Loucy (cell line): ENCODE measurements around the gene PHACTR1.

ENCODE experiments used
- H2AFZ ChIP-seq: fragments of 200-600 bp; sonication (generic); 2 replicates; pipeline ENCODE4 v1.6.0; 2016; ENCODE audit warnings: antibody characterized with exemption, mild to moderate bottlenecking, low read length, moderate library complexity
- H3F3A ChIP-seq: fragments of 200-600 bp; 2 replicates; pipeline ENCODE4 v1.6.0; 2016; ENCODE audit warnings: antibody characterized with exemption, low read depth, mild to moderate bottlenecking
- H3K27me3 ChIP-seq: fragments of 200-600 bp; sonication (generic); 2 replicates; pipeline ENCODE4 v1.6.1; 2014; ENCODE audit warnings: low read length, mild to moderate bottlenecking; ENCODE audit not compliant: insufficient read depth, poor library complexity, severe bottlenecking
- H3K36me3 ChIP-seq: fragments of 200-600 bp; sonication (generic); 2 replicates; pipeline ENCODE4 v1.6.1; 2016; ENCODE audit warnings: low read length; ENCODE audit not compliant: insufficient read depth
- H3K4me1 ChIP-seq: fragments of 200-600 bp; sonication (generic); 2 replicates; pipeline ENCODE4 v1.5.1; 2014; ENCODE audit warnings: low read length, mild to moderate bottlenecking; ENCODE audit not compliant: insufficient read depth, poor library complexity, severe bottlenecking
- H3K4me2 ChIP-seq: fragments of 200-600 bp; sonication (generic); 2 replicates; pipeline ENCODE4 v1.6.0; 2014; ENCODE audit warnings: antibody characterized with exemption, low read length, low read depth, mild to moderate bottlenecking; ENCODE audit not compliant: poor library complexity, severe bottlenecking
- H3K4me3 ChIP-seq: fragments of 200-600 bp; sonication (generic); 2 replicates; pipeline ENCODE4 v1.5.1; 2014; ENCODE audit warnings: low read length, mild to moderate bottlenecking, mixed read lengths; ENCODE audit not compliant: poor library complexity, severe bottlenecking
- H3K79me2 ChIP-seq: fragments of 200-600 bp; sonication (generic); 2 replicates; pipeline ENCODE4 v1.6.1; 2014; ENCODE audit warnings: low read length; ENCODE audit not compliant: insufficient read depth
- H3K9ac ChIP-seq: fragments of 200-600 bp; sonication (generic); 2 replicates; pipeline ENCODE4 v1.6.0; 2014; ENCODE audit warnings: mild to moderate bottlenecking, low read depth, low read length, moderate library complexity; ENCODE audit not compliant: poor library complexity, severe bottlenecking
- H3K9me2 ChIP-seq: fragments of 200-600 bp; sonication (generic); replicated peaks from 2 replicates; pipeline ENCODE4 v1.6.1; 2016; ENCODE audit warnings: low read depth, low read length, mixed read lengths
- H3K9me3 ChIP-seq: fragments of 200-600 bp; sonication (generic); 2 replicates; pipeline ENCODE4 v1.6.1; 2014; ENCODE audit warnings: mild to moderate bottlenecking, antibody characterized with exemption, low read length, low read depth; ENCODE audit not compliant: insufficient read depth
- H4K20me1 ChIP-seq: fragments of 200-600 bp; sonication (generic); 2 replicates; pipeline ENCODE4 v1.6.0; 2014; ENCODE audit warnings: antibody characterized with exemption, low read length, mild to moderate bottlenecking; ENCODE audit not compliant: insufficient read depth, poor library complexity, severe bottlenecking
- EZH2phosphoT487 ChIP-seq: fragments of 200-600 bp; IDR thresholded peaks from 2 replicates; pipeline ENCODE4 v1.6.1; 2018; ENCODE audit warnings: antibody characterized with exemption, mild to moderate bottlenecking, moderate library complexity, borderline replicate concordance
- TF ChIP-seq, protein P1 (sequence below): fragments of 200-600 bp; sonication (generic); conservative IDR thresholded peaks from 2 replicates; pipeline ENCODE4 v1.5.1; 2014; ENCODE audit warnings: mild to moderate bottlenecking, antibody characterized with exemption, low read length

The PHACTR1 gene

GRCh38 chr6:13272131-13273046 is 555.8 kb downstream of the PHACTR1 start:
- Histone ChIP-seq H3K4me1 (no peaks in the 10 kb centered on the region), H3F3A (no peaks in the 10 kb centered on the region), H3K36me3 (no peaks in the 10 kb centered on the region), H4K20me1 (no peaks in the 10 kb centered on the region), H3K9ac (no peak overlapping the region), H2AFZ (no peak overlapping the region), H3K9me2 (no peaks in the 10 kb centered on the region), H3K9me3 (no peaks in the 10 kb centered on the region), H3K27me3 (no peaks in the 10 kb centered on the region), H3K4me2 (no peak overlapping the region), H3K4me3 (no peak overlapping the region), H3K79me2 (no peaks in the 10 kb centered on the region)
- no peak for TF ChIP-seq EZH2phosphoT487
- TF ChIP-seq, protein P1, sequence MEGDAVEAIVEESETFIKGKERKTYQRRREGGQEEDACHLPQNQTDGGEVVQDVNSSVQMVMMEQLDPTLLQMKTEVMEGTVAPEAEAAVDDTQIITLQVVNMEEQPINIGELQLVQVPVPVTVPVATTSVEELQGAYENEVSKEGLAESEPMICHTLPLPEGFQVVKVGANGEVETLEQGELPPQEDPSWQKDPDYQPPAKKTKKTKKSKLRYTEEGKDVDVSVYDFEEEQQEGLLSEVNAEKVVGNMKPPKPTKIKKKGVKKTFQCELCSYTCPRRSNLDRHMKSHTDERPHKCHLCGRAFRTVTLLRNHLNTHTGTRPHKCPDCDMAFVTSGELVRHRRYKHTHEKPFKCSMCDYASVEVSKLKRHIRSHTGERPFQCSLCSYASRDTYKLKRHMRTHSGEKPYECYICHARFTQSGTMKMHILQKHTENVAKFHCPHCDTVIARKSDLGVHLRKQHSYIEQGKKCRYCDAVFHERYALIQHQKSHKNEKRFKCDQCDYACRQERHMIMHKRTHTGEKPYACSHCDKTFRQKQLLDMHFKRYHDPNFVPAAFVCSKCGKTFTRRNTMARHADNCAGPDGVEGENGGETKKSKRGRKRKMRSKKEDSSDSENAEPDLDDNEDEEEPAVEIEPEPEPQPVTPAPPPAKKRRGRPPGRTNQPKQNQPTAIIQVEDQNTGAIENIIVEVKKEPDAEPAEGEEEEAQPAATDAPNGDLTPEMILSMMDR: no peak

- Histone ChIP-seq H3K36me3 (no peaks in the 10 kb centered on the region), H4K20me1 (no peaks in the 10 kb centered on the region), H3K9me3 (no peaks in the 10 kb centered on the region), H3K9ac (no peak overlapping the region), H3K4me2 (no peak overlapping the region), H3F3A (no peaks in the 10 kb centered on the region), H2AFZ (no peak overlapping the region), H3K4me3 (no peak overlapping the region), H3K4me1 (no peaks in the 10 kb centered on the region), H3K9me2 (no peaks in the 10 kb centered on the region), H3K79me2 (no peaks in the 10 kb centered on the region), H3K27me3 (no peaks in the 10 kb centered on the region)
- TF ChIP-seq, protein P1: no peak
- TF ChIP-seq EZH2phosphoT487: no peak
These were observed 556.8 kb downstream of the PHACTR1 start for GRCh38 chr6:13273202-13273930.

DNA sequence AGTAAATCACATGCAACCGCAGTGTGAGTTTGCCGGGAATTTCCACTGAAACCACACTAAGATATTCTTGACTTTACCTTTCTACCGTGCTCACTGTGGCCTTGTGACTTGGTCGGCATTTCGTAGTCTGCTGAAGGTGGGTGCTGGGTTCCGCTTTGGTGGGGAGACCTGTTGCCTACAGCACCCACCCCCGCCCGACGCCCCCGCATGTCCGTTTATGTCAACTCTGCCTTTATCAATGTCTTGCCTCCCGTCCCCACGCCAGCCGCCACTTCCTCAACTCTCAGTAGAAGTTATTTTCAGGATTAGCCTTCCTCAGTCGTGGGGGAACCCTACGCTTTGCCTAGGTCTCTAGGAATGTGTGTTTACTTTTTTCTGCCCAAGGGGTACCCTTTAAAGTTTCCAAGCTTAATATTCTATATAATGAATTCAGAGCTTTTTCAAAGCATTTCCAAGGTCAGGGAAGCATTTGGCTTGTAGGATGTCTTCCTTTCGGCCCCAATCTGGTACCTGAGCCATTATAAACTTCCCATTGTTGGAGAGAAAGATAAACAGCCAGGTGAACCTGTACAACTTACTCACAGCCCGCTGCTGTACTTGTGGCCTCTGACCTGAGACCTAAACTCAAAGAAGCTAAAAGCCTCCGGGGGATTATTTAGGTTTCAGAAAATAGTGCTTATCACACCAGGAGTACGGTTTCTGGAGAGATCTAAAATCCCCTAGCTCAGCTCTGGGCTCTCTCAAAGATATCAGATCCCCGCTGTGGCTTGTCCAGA is 557.6 kb downstream of the PHACTR1 start:
- TF ChIP-seq EZH2phosphoT487: no peak
- TF ChIP-seq, protein P1: no peak
- no peak overlapping the region for H3K4me2 ChIP-seq

More for the DNA sequence above, 557.6 kb downstream of the PHACTR1 start:
- no peaks in the 10 kb centered on the region for H4K20me1 ChIP-seq
- H3K27me3 ChIP-seq: no peaks in the 10 kb centered on the region
- H3K36me3 ChIP-seq: no peaks in the 10 kb centered on the region
- no peak overlapping the region for H3K9ac ChIP-seq
- H3K79me2 ChIP-seq: no peaks in the 10 kb centered on the region
- H3K9me3 ChIP-seq: no peaks in the 10 kb centered on the region
- H3K9me2 ChIP-seq: no peaks in the 10 kb centered on the region
- H3K4me1 ChIP-seq: no peaks in the 10 kb centered on the region
- no peaks in the 10 kb centered on the region for H3F3A ChIP-seq
- H2AFZ ChIP-seq: no peak overlapping the region
- H3K4me3 ChIP-seq: no peak overlapping the region
